ENCODE data around the gene OR8J3.

DNA sequence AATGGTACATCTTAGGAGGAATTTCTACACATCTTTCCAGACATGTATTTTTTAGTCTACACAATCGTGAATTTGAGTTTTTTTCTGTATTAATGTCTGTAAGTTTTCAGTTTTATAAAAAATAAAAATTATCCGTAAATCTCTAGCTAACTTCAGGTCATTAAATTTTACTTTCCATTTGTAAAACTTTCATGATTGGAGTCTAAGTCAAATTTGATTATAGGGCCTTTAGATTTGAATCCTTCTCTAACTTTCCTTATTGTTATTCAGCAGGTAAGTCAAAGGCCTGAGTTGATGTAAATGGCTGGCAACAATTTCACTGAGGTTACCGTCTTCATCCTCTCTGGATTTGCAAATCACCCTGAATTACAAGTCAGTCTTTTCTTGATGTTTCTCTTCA, 47.0 kb downstream of the OR8J3 start, which contains the start of gene OR8I2:
- no peak for TF ChIP-seq CTCF (conservative IDR thresholded peaks at IDR 0.05; ENCODE audit: low read depth, low read length)
- no peak for TF ChIP-seq EZH2 (IDR thresholded peaks at IDR 0.05; ENCODE audit: low read length, unreplicated experiment)
